Keratinocyte (primary cell): ENCODE measurements around the gene CCDC92. TPM values are rescaled to one million over a fixed set of nuclear protein-coding genes. Genes with fewer than 3 reads are reported as not detected.

Source experiments
- DNase-seq: peaks from one replicate; pipeline ENCODE4 v3.0.0-alpha.2; 2011; ENCODE audit warnings: low read depth, missing footprints, low spot score
- FAIRE-seq: peaks from 2 replicates; lab custom pipeline; 2011; peaks lifted over from hg19 to GRCh38; lab: Jason Lieb, UNC
- H2AFZ ChIP-seq: 2 replicates; pipeline ENCODE4 v1.6.0; 2012; ENCODE audit warnings: low read length, control low read depth, inconsistent platforms; ENCODE audit not compliant: control insufficient read depth
- H3K27ac ChIP-seq: 2 replicates; pipeline ENCODE4 v1.5.1; 2011; ENCODE audit warnings: low read length; ENCODE audit not compliant: control insufficient read depth, insufficient read depth
- H3K27me3 ChIP-seq: 3 replicates; pipeline ENCODE4 v1.6.0; 2011; ENCODE audit warnings: low read length; ENCODE audit not compliant: control insufficient read depth, insufficient read depth; ENCODE audit errors: extremely low read depth
- H3K36me3 ChIP-seq, 2 experiments: 2 replicates in 1 of 2; 3 replicates in 1 of 2; pipeline ENCODE4 v1.5.1; 2011; ENCODE audit warnings: low read length in 2 of 2, mild to moderate bottlenecking in 1 of 2; ENCODE audit not compliant: control insufficient read depth in 2 of 2, insufficient read depth in 2 of 2; ENCODE audit errors: extremely low read depth in 1 of 2
- H3K4me1 ChIP-seq: 3 replicates; pipeline ENCODE4 v1.5.1; 2011; ENCODE audit warnings: low read length; ENCODE audit not compliant: control insufficient read depth, insufficient read depth; ENCODE audit errors: extremely low read depth
- H3K4me2 ChIP-seq: 3 replicates; pipeline ENCODE4 v1.6.0; 2011; ENCODE audit warnings: low read depth, low read length; ENCODE audit not compliant: control insufficient read depth, insufficient read depth; ENCODE audit errors: extremely low read depth
- H3K4me3 ChIP-seq, 3 experiments: fragments of 200-600 bp in 1 of 3; sonication (generic) in 1 of 3; 2 replicates in 2 of 3; 3 replicates in 1 of 3; pipeline ENCODE4 v1.5.1; 2011 to 2016; ENCODE audit warnings: low read length in 3 of 3, mild to moderate bottlenecking in 3 of 3, control low read depth in 2 of 3, inconsistent platforms in 1 of 3, low read depth in 1 of 3, mixed read lengths in 1 of 3, mixed run types in 1 of 3, moderate library complexity in 1 of 3; ENCODE audit not compliant: control insufficient read depth in 2 of 3, insufficient read depth in 2 of 3; ENCODE audit errors: extremely low read depth in 1 of 3
- H3K79me2 ChIP-seq: 2 replicates; pipeline ENCODE4 v1.6.0; 2012; ENCODE audit warnings: low read length; ENCODE audit not compliant: control insufficient read depth, insufficient read depth
- H3K9ac ChIP-seq: 3 replicates; pipeline ENCODE4 v1.6.0; 2011; ENCODE audit warnings: low read length; ENCODE audit not compliant: control insufficient read depth, insufficient read depth; ENCODE audit errors: extremely low read depth
- H3K9me1 ChIP-seq: 3 replicates; pipeline ENCODE4 v1.6.0; 2011; ENCODE audit warnings: low read length; ENCODE audit not compliant: control insufficient read depth, insufficient read depth; ENCODE audit errors: extremely low read depth
- H3K9me3 ChIP-seq: 2 replicates; pipeline ENCODE4 v1.5.1; 2012; ENCODE audit warnings: low read depth, low read length; ENCODE audit not compliant: control insufficient read depth
- H4K20me1 ChIP-seq: 3 replicates; pipeline ENCODE4 v1.6.0; 2011; ENCODE audit warnings: low read length; ENCODE audit not compliant: control insufficient read depth, insufficient read depth; ENCODE audit errors: extremely low read depth
- CTCF ChIP-seq, 3 experiments: IDR thresholded peaks in 1 of 3; conservative IDR thresholded peaks in 1 of 3; optimal IDR thresholded peaks in 1 of 3; 2 replicates in 2 of 3; 3 replicates in 1 of 3; pipeline versions ENCODE3 to v1.5.1; 2011; ENCODE audit warnings: low read length in 3 of 3, mild to moderate bottlenecking in 3 of 3, moderate library complexity in 2 of 3, control low read depth in 1 of 3, inconsistent platforms in 1 of 3; ENCODE audit not compliant: insufficient read depth in 2 of 3; ENCODE audit errors: extremely low read depth in 1 of 3
- EZH2 ChIP-seq: IDR thresholded peaks from one replicate; pipeline ENCODE4 v1.6.1; 2012; ENCODE audit warnings: inconsistent platforms, mild to moderate bottlenecking, low read length, moderate library complexity
- dilution Hi-C: fragments of 300-500 bp; cut with MboI; formaldehyde crosslinking; loops from one replicate; pipeline ENCODE4 v1.7.0; 2020; ENCODE audit warnings: low sequenced_read_pairs; ENCODE audit not compliant: extremely low pct_ligation_motif_present
- polyA plus RNA-seq, 5 experiments: library from polyadenylated mRNA; depleted of rRNA in 3 of 5; stranded (reverse) in 3 of 5; stranded (forward) in 1 of 5; unstranded in 1 of 5; fragments of >200 nt; gene quantifications; 1 replicate in 1 of 5; 2 replicates in 3 of 5; 3 replicates in 1 of 5; pipeline versions ENCODE4 v1.2.1 to v1.2.3, GENCODE V29; 2011 to 2012; ENCODE audit warnings: missing spikeins in 2 of 5, low read depth in 1 of 5, low replicate concordance in 1 of 5
- small RNA-seq, 3 experiments: library from RNA; depleted of rRNA; stranded (forward); fragments of <200 nt; gene quantifications; one replicate each; pipeline ENCODE3, GENCODE V24; 2012; ENCODE audit warnings: low read depth in 3 of 3, low replicate concordance in 1 of 3; ENCODE audit not compliant: insufficient read length in 3 of 3

Gene CCDC92
- polyA plus RNA-seq, 1 donor (not counting 4 experiments of a cell fraction or from before 2014, with no cell fraction given), result 8.3 TPM

DNA sequence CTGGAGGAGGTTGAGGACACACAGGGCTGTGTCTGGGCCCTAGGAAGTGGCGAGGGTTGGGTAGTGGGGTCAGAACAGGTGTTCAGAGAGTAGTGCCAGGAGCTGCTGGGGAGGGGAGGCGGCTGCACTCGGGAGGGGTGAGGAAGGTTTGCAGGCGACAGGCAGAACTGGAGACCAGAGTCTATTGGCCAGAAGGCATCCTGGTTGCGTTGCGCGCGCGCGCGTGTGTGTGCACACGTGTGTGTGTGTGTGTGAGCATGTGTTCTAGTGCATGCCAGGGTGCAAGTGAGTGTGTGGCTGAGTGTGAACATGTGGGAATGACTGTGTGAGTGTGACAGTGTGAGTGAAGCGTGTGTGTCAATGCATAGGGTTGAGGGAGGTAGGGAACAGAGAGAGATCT is 86.4 kb downstream of the CCDC92 start:
- no peak for TF ChIP-seq CTCF (optimal IDR thresholded peaks at IDR 0.05 in 1 of 3, IDR thresholded peaks at IDR 0.05 in 1 of 3, conservative IDR thresholded peaks at IDR 0.05 in 1 of 3; ENCODE audit: extremely low read depth in 1 of 3, insufficient read depth in 2 of 3, low read length in 3 of 3)
- TF ChIP-seq EZH2, result no peak
- Histone ChIP-seq H3K9me1 (no peaks in the 10 kb centered on the region), H3K4me3 (no peak overlapping the region), H4K20me1 (no peaks in the 10 kb centered on the region), H3K4me2 (no peak overlapping the region), H3K9ac (no peak overlapping the region), H3K79me2 (no peaks in the 10 kb centered on the region), H3K36me3 (no peaks in the 10 kb centered on the region), H3K9me3 (no peaks in the 10 kb centered on the region), H2AFZ (no peak overlapping the region), H3K27ac (no peak overlapping the region), H3K27me3 (peaks cover 27% of the 10 kb centered on the region), H3K4me1 (no peaks in the 10 kb centered on the region)
- no peak for FAIRE-seq
- no peak for DNase-seq
- dilution Hi-C loops, result no loop called here

Small RNAs within 50 kb of the gene (small RNA-seq; reads per million reads assigned to genes)
- gene AC068790.4 (0 reads per million in 3 experiments), gene AC068790.6 (0 to 0.33 (median 0) reads per million in 3 experiments)

Other genes with a start within 250 kb of the CCDC92 start
- 0.01 to 0.08 TPM (median 0.02 TPM) in 3 replicates for gene DNAH10, start 210.5 kb downstream of the CCDC92 start, polyA plus RNA-seq
- gene ZNF664, start 384 bp upstream of the CCDC92 start, polyA plus RNA-seq, result 36.7 to 48.7 TPM (median 39.2 TPM) in 3 replicates